ENCODE data around the gene SEMA4C. TPM values are rescaled to one million over a fixed set of nuclear protein-coding genes. Genes with fewer than 3 reads are reported as not detected.
A peak's percentile ranks its signal among the peaks of the same experiment; 100 is the strongest.

The SEMA4C gene
- total RNA-seq, 2 experiments from 2014 or later = 55.8 to 56.8 TPM

GRCh38 chr2:96868555-96869280 lies 1.2 kb downstream of the SEMA4C start:
- Histone ChIP-seq H3K36me3 (ENCODE audit: insufficient read depth, low read length) (peaks cover 38% of the 10 kb centered on the region), H3K4me3 (ENCODE audit: low read length) (peak overlapping the region; percentile 80), H3K27ac (ENCODE audit: low read depth in 1 of 2, low read length in 2 of 2) (peak overlapping the region; percentile 66 to 69), H3K27me3 (ENCODE audit: control insufficient read depth in 1 of 2, insufficient read depth in 2 of 2, low read length in 2 of 2) (no peaks in the 10 kb centered on the region), H3K9me3 (ENCODE audit: control insufficient read depth in 1 of 2, insufficient read depth in 1 of 2, low read length in 2 of 2) (no peaks in the 10 kb centered on the region), H3K4me1 (ENCODE audit: insufficient read depth, low read length) (peaks cover 55% of the 10 kb centered on the region)
- Mint-ChIP-seq H3K27ac (peak overlapping the region; percentile 85), H3K27me3 (no peaks in the 10 kb centered on the region), H3K4me1 (ENCODE audit: low read depth) (peaks cover 49% of the 10 kb centered on the region), H3K4me3 (peak overlapping the region; percentile 92), H3K9me3 (no peaks in the 10 kb centered on the region), H3K36me3 (ENCODE audit: low read depth) (peaks cover 45% of the 10 kb centered on the region)
- peak; percentile 25 to 78 (median 55) for DNase-seq
- peak; percentile 24 for ATAC-seq (ENCODE audit: poor library complexity)
- intact Hi-C loops (cut with DNase I, micrococcal nuclease) = loop anchor here in 1 of 2 experiments (2.0 kb wide), 1 partner anchor 80 kb away; no protein-coding TSS in a partner anchor
- CTCF ChIA-PET = interaction anchor here (0.6 to 3.9 kb wide), 7 partner anchors 11 to 234 kb away, joined by 3 to 47 read pairs (median 5); partner anchors contain the start of gene ANKRD39
- peak; percentile 72 for TF ChIP-seq CTCF (IDR thresholded peaks at IDR 0.05)
- POLR2A ChIA-PET = interaction anchor here (0.6 to 3.4 kb wide), 17 partner anchors 8 to 244 kb away, joined by 3 to 44 read pairs (median 5); partner anchors contain the start of genes ANKRD36, ANKRD39 and CNNM3

- no peaks in the 10 kb centered on the region for H3K27me3 ChIP-seq (ENCODE audit: control insufficient read depth in 1 of 2, insufficient read depth in 2 of 2, low read length in 2 of 2)
- POLR2A ChIA-PET = interaction anchor here (0.8 to 3.4 kb wide), 15 partner anchors 8 to 245 kb away, joined by 3 to 44 read pairs (median 6); partner anchors contain the start of genes ANKRD36 and ANKRD39
- ATAC-seq (ENCODE audit: poor library complexity) = peak; percentile 1
These were observed 1.9 kb downstream of the SEMA4C start for GRCh38 chr2:96867756-96868554.

More at GRCh38 chr2:96867756-96868554, 1.9 kb downstream of the SEMA4C start:
- Histone ChIP-seq H3K27ac (ENCODE audit: low read depth in 1 of 2, low read length in 2 of 2) (peak overlapping the region; percentile 66 to 69), H3K4me3 (ENCODE audit: low read length) (peak overlapping the region; percentile 80), H3K4me1 (ENCODE audit: insufficient read depth, low read length) (peaks cover 49% of the 10 kb centered on the region), H3K9me3 (ENCODE audit: control insufficient read depth in 1 of 2, insufficient read depth in 1 of 2, low read length in 2 of 2) (no peaks in the 10 kb centered on the region), H3K36me3 (ENCODE audit: insufficient read depth, low read length) (peaks cover 46% of the 10 kb centered on the region)
- intact Hi-C loops (cut with DNase I, micrococcal nuclease) = loop anchor here in 1 of 2 experiments (2.0 kb wide), 1 partner anchor 81 kb away; no protein-coding TSS in a partner anchor
- CTCF ChIA-PET = interaction anchor here (0.6 to 3.9 kb wide), 7 partner anchors 10 to 233 kb away, joined by 3 to 47 read pairs (median 5); partner anchors contain the start of gene ANKRD39
- Mint-ChIP-seq H3K27ac (peak overlapping the region; percentile 85), H3K9me3 (no peaks in the 10 kb centered on the region), H3K4me3 (peak overlapping the region; percentile 92), H3K36me3 (ENCODE audit: low read depth) (peaks cover 51% of the 10 kb centered on the region), H3K27me3 (no peaks in the 10 kb centered on the region), H3K4me1 (ENCODE audit: low read depth) (peaks cover 49% of the 10 kb centered on the region)
- peak in 4 of 14 experiments; percentile 18 to 71 (median 46) for DNase-seq
- TF ChIP-seq CTCF (IDR thresholded peaks at IDR 0.05) = no peak

All from CD4-positive, alpha-beta T cell (primary cell).